Measurements from ENCODE around the gene INPP5F. TPM values are rescaled to one million over a fixed set of nuclear protein-coding genes. Genes with fewer than 3 reads are reported as not detected.

The INPP5F gene
- total and polyA plus RNA-seq, 2 of the 13 experiments (the other 11 are each of a cell fraction or from before 2014, with no cell fraction given) = 12.5 to 15.7 TPM

DNA sequence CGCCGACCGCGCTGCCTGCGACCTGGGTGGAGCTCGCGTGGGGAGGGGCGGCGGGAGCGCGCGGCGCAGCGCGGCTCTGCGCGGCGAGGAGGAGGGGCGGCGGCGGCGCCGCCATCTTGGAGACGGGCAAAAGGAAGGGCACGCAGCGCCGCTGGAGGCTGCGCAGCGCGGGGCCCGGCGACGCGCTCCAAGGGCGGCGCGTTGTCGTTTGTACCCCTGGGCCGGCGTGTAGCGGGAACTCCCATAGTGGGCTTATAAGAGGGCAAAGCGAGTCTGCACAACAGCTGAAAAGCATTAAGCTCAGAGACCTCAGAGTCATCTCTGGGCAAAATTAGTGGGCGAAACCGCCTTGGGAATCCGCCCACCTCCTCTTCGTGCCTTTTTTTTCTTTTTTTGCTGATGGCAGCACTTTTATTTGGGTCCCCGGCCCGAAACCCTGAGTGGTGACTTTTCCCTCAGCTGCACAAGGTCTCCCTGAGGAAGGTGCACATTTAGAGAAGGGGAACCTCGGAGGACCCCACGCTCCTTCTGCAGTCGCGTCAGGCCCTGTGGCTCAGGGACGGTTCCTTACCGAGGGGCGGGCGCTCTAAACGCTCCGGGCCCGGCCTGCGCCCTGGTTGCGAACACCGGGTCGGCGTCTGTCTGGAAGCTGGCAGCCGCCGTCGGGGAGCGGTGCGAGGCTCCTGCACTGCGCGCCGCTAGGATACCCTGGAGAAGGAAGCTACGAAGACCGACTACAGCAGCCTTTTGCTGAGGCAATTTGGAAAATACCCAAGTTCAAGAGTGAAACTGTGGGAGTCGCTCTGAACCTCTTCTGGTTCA is 147.2 kb downstream of the INPP5F start (continued):
- TF ChIP-seq, protein P1, sequence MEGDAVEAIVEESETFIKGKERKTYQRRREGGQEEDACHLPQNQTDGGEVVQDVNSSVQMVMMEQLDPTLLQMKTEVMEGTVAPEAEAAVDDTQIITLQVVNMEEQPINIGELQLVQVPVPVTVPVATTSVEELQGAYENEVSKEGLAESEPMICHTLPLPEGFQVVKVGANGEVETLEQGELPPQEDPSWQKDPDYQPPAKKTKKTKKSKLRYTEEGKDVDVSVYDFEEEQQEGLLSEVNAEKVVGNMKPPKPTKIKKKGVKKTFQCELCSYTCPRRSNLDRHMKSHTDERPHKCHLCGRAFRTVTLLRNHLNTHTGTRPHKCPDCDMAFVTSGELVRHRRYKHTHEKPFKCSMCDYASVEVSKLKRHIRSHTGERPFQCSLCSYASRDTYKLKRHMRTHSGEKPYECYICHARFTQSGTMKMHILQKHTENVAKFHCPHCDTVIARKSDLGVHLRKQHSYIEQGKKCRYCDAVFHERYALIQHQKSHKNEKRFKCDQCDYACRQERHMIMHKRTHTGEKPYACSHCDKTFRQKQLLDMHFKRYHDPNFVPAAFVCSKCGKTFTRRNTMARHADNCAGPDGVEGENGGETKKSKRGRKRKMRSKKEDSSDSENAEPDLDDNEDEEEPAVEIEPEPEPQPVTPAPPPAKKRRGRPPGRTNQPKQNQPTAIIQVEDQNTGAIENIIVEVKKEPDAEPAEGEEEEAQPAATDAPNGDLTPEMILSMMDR (CRISPR knock-in tag; IDR thresholded peaks at IDR 0.05) = peak; percentile 17; the same call in 1 of the 2 replicates
- TF ChIP-seq ZFAT (CRISPR knock-in tag; conservative IDR thresholded peaks at IDR 0.05) = no peak
- TF ChIP-seq, protein P2, sequence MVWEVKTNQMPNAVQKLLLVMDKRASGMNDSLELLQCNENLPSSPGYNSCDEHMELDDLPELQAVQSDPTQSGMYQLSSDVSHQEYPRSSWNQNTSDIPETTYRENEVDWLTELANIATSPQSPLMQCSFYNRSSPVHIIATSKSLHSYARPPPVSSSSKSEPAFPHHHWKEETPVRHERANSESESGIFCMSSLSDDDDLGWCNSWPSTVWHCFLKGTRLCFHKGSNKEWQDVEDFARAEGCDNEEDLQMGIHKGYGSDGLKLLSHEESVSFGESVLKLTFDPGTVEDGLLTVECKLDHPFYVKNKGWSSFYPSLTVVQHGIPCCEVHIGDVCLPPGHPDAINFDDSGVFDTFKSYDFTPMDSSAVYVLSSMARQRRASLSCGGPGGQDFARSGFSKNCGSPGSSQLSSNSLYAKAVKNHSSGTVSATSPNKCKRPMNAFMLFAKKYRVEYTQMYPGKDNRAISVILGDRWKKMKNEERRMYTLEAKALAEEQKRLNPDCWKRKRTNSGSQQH (CRISPR knock-in tag; IDR thresholded peaks at IDR 0.05; ENCODE audit: low read depth) = no peak
- no peak for TF ChIP-seq TP53 (CRISPR knock-in tag; conservative IDR thresholded peaks at IDR 0.05)
- no peak for TF ChIP-seq MAF1 (CRISPR knock-in tag; IDR thresholded peaks at IDR 0.05; ENCODE audit: borderline replicate concordance)
- 0 out of 2 replicates have a peak, but pooled peaks have one; percentile 54 for TF ChIP-seq ZIK1 (CRISPR knock-in tag; IDR thresholded peaks at IDR 0.05; ENCODE audit: borderline replicate concordance, low read depth)
- TF ChIP-seq ZSCAN22 (CRISPR knock-in tag; IDR thresholded peaks at IDR 0.05) = 0 out of 2 replicates have a peak, but pooled peaks have one; percentile 53
- TF ChIP-seq, protein P3, sequence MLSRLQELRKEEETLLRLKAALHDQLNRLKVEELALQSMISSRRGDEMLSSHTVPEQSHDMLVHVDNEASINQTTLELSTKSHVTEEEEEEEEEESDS (CRISPR knock-in tag; IDR thresholded peaks at IDR 0.05; ENCODE audit: borderline replicate concordance) = no peak
- no peak for TF ChIP-seq ZFP36L2 (CRISPR knock-in tag; IDR thresholded peaks at IDR 0.05)
- TF ChIP-seq ZNF20 (CRISPR knock-in tag; IDR thresholded peaks at IDR 0.05) = no peak
- no peak for TF ChIP-seq ZBTB38 (CRISPR knock-in tag; IDR thresholded peaks at IDR 0.05)
- TF ChIP-seq, protein P4, sequence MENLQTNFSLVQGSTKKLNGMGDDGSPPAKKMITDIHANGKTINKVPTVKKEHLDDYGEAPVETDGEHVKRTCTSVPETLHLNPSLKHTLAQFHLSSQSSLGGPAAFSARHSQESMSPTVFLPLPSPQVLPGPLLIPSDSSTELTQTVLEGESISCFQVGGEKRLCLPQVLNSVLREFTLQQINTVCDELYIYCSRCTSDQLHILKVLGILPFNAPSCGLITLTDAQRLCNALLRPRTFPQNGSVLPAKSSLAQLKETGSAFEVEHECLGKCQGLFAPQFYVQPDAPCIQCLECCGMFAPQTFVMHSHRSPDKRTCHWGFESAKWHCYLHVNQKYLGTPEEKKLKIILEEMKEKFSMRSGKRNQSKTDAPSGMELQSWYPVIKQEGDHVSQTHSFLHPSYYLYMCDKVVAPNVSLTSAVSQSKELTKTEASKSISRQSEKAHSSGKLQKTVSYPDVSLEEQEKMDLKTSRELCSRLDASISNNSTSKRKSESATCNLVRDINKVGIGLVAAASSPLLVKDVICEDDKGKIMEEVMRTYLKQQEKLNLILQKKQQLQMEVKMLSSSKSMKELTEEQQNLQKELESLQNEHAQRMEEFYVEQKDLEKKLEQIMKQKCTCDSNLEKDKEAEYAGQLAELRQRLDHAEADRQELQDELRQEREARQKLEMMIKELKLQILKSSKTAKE (CRISPR knock-in tag; IDR thresholded peaks at IDR 0.05; ENCODE audit: borderline replicate concordance) = no peak
- no peak for TF ChIP-seq SNAPC2 (CRISPR knock-in tag; IDR thresholded peaks at IDR 0.05)
- TF ChIP-seq, protein P5, sequence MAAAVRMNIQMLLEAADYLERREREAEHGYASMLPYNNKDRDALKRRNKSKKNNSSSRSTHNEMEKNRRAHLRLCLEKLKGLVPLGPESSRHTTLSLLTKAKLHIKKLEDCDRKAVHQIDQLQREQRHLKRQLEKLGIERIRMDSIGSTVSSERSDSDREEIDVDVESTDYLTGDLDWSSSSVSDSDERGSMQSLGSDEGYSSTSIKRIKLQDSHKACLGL (CRISPR knock-in tag; IDR thresholded peaks at IDR 0.05) = no peak
- TF ChIP-seq RFX5 (IDR thresholded peaks at IDR 0.05; ENCODE audit: low read depth, low read length) = peak; percentile 64; the same call in 1 of the 2 replicates
- TF ChIP-seq, protein P6, sequence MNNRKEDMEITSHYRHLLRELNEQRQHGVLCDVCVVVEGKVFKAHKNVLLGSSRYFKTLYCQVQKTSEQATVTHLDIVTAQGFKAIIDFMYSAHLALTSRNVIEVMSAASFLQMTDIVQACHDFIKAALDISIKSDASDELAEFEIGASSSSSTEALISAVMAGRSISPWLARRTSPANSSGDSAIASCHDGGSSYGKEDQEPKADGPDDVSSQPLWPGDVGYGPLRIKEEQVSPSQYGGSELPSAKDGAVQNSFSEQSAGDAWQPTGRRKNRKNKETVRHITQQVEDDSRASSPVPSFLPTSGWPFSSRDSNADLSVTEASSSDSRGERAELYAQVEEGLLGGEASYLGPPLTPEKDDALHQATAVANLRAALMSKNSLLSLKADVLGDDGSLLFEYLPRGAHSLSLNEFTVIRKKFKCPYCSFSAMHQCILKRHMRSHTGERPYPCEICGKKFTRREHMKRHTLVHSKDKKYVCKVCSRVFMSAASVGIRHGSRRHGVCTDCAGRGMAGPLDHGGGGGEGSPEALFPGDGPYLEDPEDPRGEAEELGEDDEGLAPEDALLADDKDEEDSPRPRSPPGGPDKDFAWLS (CRISPR knock-in tag; IDR thresholded peaks at IDR 0.05; ENCODE audit: borderline replicate concordance) = no peak
- 0 out of 2 replicates have a peak, but pooled peaks have one; percentile 32 for TF ChIP-seq SP140L (CRISPR knock-in tag; IDR thresholded peaks at IDR 0.05; ENCODE audit: borderline replicate concordance)
- TF ChIP-seq, protein P7, sequence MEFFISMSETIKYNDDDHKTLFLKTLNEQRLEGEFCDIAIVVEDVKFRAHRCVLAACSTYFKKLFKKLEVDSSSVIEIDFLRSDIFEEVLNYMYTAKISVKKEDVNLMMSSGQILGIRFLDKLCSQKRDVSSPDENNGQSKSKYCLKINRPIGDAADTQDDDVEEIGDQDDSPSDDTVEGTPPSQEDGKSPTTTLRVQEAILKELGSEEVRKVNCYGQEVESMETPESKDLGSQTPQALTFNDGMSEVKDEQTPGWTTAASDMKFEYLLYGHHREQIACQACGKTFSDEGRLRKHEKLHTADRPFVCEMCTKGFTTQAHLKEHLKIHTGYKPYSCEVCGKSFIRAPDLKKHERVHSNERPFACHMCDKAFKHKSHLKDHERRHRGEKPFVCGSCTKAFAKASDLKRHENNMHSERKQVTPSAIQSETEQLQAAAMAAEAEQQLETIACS (CRISPR knock-in tag; IDR thresholded peaks at IDR 0.05) = peak; percentile 89
- peak; percentile 59; the same call in 1 of the 2 replicates for TF ChIP-seq KDM5B (CRISPR knock-in tag; IDR thresholded peaks at IDR 0.05; ENCODE audit: borderline replicate concordance)
